ENCODE measurements around the gene ICOS. TPM values are rescaled to one million over a fixed set of nuclear protein-coding genes. Genes with fewer than 3 reads are reported as not detected.

The ICOS gene
- total and polyA plus RNA-seq, 5 donors from 2014 or later, result 33.0 to 195 (median 40.0) TPM

DNA sequence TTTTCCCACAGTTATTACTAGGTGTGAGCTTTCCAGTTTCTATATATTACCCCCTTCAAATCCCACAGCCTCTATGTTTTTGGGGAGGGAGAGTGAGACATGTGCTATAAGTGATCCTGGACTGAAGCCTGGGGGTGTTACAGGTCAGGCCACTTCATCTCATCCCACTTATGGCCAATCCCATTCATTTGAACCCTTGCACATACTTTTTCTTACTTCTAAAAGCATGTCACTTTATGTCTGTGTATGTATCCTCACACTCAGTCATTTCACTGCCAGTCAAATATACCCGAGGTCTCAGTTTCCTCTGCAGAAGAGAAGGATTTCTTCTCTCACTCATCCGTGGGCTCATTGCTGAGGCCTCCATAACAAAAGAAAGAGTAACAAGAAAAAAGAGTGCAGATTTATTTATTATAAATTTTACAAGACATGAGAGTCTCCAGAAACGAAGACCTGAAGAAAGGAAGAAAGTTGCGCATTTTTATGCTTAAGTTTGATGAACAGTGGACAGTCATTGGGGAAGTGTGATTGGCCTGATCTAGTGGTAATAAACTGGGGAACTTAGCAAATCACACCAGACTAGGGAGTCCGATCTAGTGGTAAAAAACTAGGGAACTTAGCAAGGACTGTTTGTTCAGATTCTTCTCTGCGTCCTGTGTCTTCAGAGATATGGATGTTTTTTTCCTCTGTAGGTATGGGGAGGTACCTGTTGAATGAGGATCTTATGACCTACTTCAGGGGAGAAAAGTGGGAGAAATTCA, 52.1 kb downstream of the ICOS start:
- Mint-ChIP-seq H3K36me3 (no peaks in the 10 kb centered on the region), H3K4me3 (peak overlapping the region in 3 of 4 donors; percentile 10 to 80 (median 29))
- H3K27me3 ChIP-seq (ENCODE audit: control insufficient read depth, insufficient read depth, low read length), result no peaks in the 10 kb centered on the region

DNA sequence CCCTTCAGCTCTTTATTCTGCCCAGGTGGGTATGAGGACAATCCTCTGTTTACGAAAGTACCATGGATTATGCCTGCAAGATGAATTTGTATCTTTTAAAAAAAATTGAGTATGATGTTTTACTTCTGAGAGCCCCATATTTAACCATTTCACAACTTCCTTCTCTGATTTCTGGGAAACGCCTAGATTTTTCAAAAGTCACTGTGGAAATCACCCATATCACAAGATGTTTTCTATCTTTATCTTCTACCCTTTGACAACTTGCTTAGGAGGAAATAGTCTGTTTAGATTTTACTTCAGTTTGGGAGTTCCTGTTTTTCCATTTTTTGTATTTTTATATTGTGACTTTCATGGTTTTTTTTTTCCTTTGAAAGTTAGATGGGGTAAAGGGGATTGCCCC, 53.0 kb downstream of the ICOS start:
- Mint-ChIP-seq H3K4me3 (peak overlapping the region; percentile 3 to 29 (median 20)), H3K9me3 (no peaks in the 10 kb centered on the region), H3K27ac (peak overlapping the region in 1 of 3 donors; percentile 70), H3K27me3 (no peaks in the 10 kb centered on the region), H3K4me1 (peaks cover 17 to 39% (median 25%) of the 10 kb centered on the region in 4 donors), H3K36me3 (no peaks in the 10 kb centered on the region)
- H3K9me3 ChIP-seq (ENCODE audit: control insufficient read depth in 2 of 2, low read length in 2 of 2), result no peaks in the 10 kb centered on the region
- peak overlapping the region; percentile 27 for H3K4me3 ChIP-seq (ENCODE audit: low read depth, low read length)
- no peaks in the 10 kb centered on the region for H3K27me3 ChIP-seq (ENCODE audit: control insufficient read depth, insufficient read depth, low read length)
- no peaks in the 10 kb centered on the region for H3K36me3 ChIP-seq (ENCODE audit: control insufficient read depth, insufficient read depth, low read length)
- peak in 1 of 3 donors; percentile 55 for DNase-seq
- no peak overlapping the region for H3K27ac ChIP-seq (ENCODE audit: insufficient read depth, low read length, poor library complexity, severe bottlenecking)
- H3K4me1 ChIP-seq (ENCODE audit: control insufficient read depth, insufficient read depth, low read length, poor library complexity, severe bottlenecking), result peaks cover 47% of the 10 kb centered on the region
- ATAC-seq (ENCODE audit: low read depth in 2 of 2), result no peak

More for the DNA sequence above, 52.1 kb downstream of the ICOS start:
- Mint-ChIP-seq H3K27ac (peak overlapping the region in 2 of 3 donors; percentile 30 to 80), H3K4me1 (peaks cover 24 to 39% (median 30%) of the 10 kb centered on the region in 4 donors), H3K27me3 (no peaks in the 10 kb centered on the region), H3K9me3 (no peaks in the 10 kb centered on the region)
- Histone ChIP-seq H3K9me3 (ENCODE audit: control insufficient read depth in 2 of 2, low read length in 2 of 2) (no peaks in the 10 kb centered on the region), H3K27ac (ENCODE audit: insufficient read depth, low read length, poor library complexity, severe bottlenecking) (peak overlapping the region; percentile 77), H3K36me3 (ENCODE audit: control insufficient read depth, insufficient read depth, low read length) (no peaks in the 10 kb centered on the region), H3K4me3 (ENCODE audit: low read depth, low read length) (peak overlapping the region; percentile 70), H3K4me1 (ENCODE audit: control insufficient read depth, insufficient read depth, low read length, poor library complexity, severe bottlenecking) (peaks cover 42% of the 10 kb centered on the region)
- ATAC-seq (ENCODE audit: low read depth in 2 of 2) (no peak), DNase-seq (no peak)

DNA sequence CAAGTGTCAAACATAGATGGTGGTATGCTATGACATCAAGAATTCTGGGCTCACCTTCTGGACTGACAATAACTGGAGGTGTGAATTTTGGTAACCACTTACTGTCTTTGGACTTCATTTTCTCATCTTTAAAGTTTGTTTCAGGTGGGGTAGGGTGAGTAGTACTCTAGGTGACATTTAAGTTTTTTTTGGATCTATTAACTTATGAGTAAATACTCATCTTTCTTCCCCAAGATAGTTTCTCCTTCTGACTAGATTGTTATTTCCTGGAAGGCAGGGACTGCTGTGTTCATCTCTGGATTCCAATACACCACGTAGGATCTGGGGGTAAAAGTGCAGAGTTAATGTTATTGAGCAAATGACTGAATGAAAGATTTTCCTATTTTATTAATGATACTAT, 55.9 kb downstream of the ICOS start:
- Mint-ChIP-seq H3K27ac (no peak overlapping the region), H3K27me3 (no peaks in the 10 kb centered on the region), H3K36me3 (no peaks in the 10 kb centered on the region), H3K4me3 (no peak overlapping the region), H3K9me3 (no peaks in the 10 kb centered on the region), H3K4me1 (peaks cover 8 to 31% (median 29%) of the 10 kb centered on the region in 4 donors)
- DNase-seq (no peak), ATAC-seq (ENCODE audit: low read depth in 2 of 2) (no peak)
- H3K36me3 ChIP-seq (ENCODE audit: control insufficient read depth, insufficient read depth, low read length), result no peaks in the 10 kb centered on the region
- no peaks in the 10 kb centered on the region for H3K27me3 ChIP-seq (ENCODE audit: control insufficient read depth, insufficient read depth, low read length)
- H3K4me3 ChIP-seq (ENCODE audit: low read depth, low read length), result peak overlapping the region; percentile 72
- peak overlapping the region; percentile 77 for H3K27ac ChIP-seq (ENCODE audit: insufficient read depth, low read length, poor library complexity, severe bottlenecking)
- peaks cover 45% of the 10 kb centered on the region for H3K4me1 ChIP-seq (ENCODE audit: control insufficient read depth, insufficient read depth, low read length, poor library complexity, severe bottlenecking)
- H3K9me3 ChIP-seq (ENCODE audit: control insufficient read depth in 2 of 2, low read length in 2 of 2), result no peaks in the 10 kb centered on the region

DNA sequence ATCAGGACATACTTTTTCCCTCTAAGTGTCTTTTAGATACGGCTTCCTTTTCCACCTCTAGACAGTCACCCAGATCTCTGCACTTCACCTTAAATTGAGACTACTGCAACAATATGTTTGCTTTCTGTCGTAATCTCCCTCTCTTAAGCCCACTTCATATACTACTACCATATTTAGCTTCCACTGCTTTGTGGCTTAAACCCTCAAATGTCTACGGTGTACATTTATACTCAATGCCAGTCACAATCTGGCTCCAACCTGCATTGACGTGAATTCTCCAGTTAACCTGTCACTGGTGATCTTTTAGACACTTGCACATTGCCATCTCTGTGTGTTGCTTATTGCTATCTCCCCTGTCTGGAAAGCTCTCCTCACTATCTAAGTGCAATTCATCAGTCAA, 56.4 kb downstream of the ICOS start:
- H3K4me1 ChIP-seq (ENCODE audit: control insufficient read depth, insufficient read depth, low read length, poor library complexity, severe bottlenecking), result peaks cover 44% of the 10 kb centered on the region
- no peaks in the 10 kb centered on the region for H3K27me3 ChIP-seq (ENCODE audit: control insufficient read depth, insufficient read depth, low read length)
- peak overlapping the region; percentile 77 for H3K27ac ChIP-seq (ENCODE audit: insufficient read depth, low read length, poor library complexity, severe bottlenecking)
- peak; percentile 29 to 35 for ATAC-seq (ENCODE audit: low read depth in 2 of 2)
- Mint-ChIP-seq H3K36me3 (no peaks in the 10 kb centered on the region), H3K9me3 (no peaks in the 10 kb centered on the region), H3K27ac (no peak overlapping the region), H3K4me1 (peaks cover 8 to 31% (median 30%) of the 10 kb centered on the region in 4 donors), H3K27me3 (no peaks in the 10 kb centered on the region), H3K4me3 (no peak overlapping the region)
- H3K36me3 ChIP-seq (ENCODE audit: control insufficient read depth, insufficient read depth, low read length), result no peaks in the 10 kb centered on the region
- DNase-seq, result peak in 1 of 3 donors; percentile 20
- peak overlapping the region; percentile 72 for H3K4me3 ChIP-seq (ENCODE audit: low read depth, low read length)
- no peaks in the 10 kb centered on the region for H3K9me3 ChIP-seq (ENCODE audit: control insufficient read depth in 2 of 2, low read length in 2 of 2)

DNA sequence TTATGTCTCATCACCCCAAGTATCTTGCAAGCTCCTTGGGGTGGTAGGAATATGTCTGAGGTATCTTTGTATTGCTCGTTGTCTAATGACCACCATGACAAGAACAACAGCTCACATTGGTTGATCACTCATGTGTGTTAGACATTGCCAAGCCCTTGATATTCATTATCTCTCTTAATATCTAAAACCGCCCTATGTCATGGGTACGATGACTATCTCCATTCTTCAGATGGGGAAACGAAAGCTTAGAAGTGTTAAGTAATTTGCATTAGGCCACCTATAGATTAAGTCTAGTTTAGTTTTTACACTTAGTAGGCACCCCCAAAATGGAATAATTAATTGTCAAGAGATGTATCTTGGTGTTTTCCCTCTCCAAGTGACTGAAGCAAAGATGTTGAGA, 57.0 kb downstream of the ICOS start:
- Histone ChIP-seq H3K36me3 (ENCODE audit: control insufficient read depth, insufficient read depth, low read length) (no peaks in the 10 kb centered on the region), H3K4me3 (ENCODE audit: low read depth, low read length) (peak overlapping the region; percentile 72), H3K27me3 (ENCODE audit: control insufficient read depth, insufficient read depth, low read length) (no peaks in the 10 kb centered on the region), H3K4me1 (ENCODE audit: control insufficient read depth, insufficient read depth, low read length, poor library complexity, severe bottlenecking) (peaks cover 45% of the 10 kb centered on the region), H3K27ac (ENCODE audit: insufficient read depth, low read length, poor library complexity, severe bottlenecking) (peak overlapping the region; percentile 77), H3K9me3 (ENCODE audit: control insufficient read depth in 2 of 2, low read length in 2 of 2) (no peaks in the 10 kb centered on the region)
- no peak overlapping the region for H3K27ac Mint-ChIP-seq
- no peaks in the 10 kb centered on the region for H3K27me3 Mint-ChIP-seq
- peak; percentile 51 to 76 for ATAC-seq (ENCODE audit: low read depth in 2 of 2)
- no peaks in the 10 kb centered on the region for H3K36me3 Mint-ChIP-seq
- H3K4me1 Mint-ChIP-seq, result peaks cover 12 to 33% (median 31%) of the 10 kb centered on the region in 4 donors
- no peak overlapping the region for H3K4me3 Mint-ChIP-seq
- peak in 2 of 3 donors; percentile 42 to 63 for DNase-seq
- no peaks in the 10 kb centered on the region for H3K9me3 Mint-ChIP-seq

DNA sequence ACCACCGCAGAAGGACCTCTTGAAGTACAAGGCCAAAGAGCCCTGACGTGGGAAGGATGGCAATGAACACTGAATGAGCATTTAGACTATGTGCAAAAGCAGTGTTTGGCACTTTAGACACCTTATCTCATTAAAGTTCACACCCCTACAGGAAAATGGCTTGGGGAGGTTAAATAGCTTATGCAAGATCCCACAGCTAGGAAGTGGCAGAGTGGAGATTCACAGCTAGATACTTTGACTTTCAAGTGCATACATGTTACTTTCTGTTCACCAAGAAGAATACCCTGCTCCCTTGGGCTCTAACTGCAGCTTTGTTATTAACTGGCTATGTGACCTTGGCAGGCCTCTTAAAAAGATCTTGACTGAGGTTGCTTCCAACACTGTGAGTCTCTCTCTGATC, 58.2 kb downstream of the ICOS start:
- ATAC-seq (ENCODE audit: low read depth in 2 of 2) (no peak), DNase-seq (no peak)
- H3K9me3 ChIP-seq (ENCODE audit: control insufficient read depth in 2 of 2, low read length in 2 of 2), result no peaks in the 10 kb centered on the region
- H3K4me3 ChIP-seq (ENCODE audit: low read depth, low read length), result peak overlapping the region; percentile 14
- Mint-ChIP-seq H3K36me3 (no peaks in the 10 kb centered on the region), H3K27ac (no peak overlapping the region), H3K27me3 (no peaks in the 10 kb centered on the region), H3K4me3 (no peak overlapping the region), H3K4me1 (peaks cover 18 to 37% (median 33%) of the 10 kb centered on the region in 4 donors), H3K9me3 (no peaks in the 10 kb centered on the region)
- H3K27me3 ChIP-seq (ENCODE audit: control insufficient read depth, insufficient read depth, low read length), result no peaks in the 10 kb centered on the region
- no peak overlapping the region for H3K27ac ChIP-seq (ENCODE audit: insufficient read depth, low read length, poor library complexity, severe bottlenecking)
- no peaks in the 10 kb centered on the region for H3K36me3 ChIP-seq (ENCODE audit: control insufficient read depth, insufficient read depth, low read length)
- peaks cover 45% of the 10 kb centered on the region for H3K4me1 ChIP-seq (ENCODE audit: control insufficient read depth, insufficient read depth, low read length, poor library complexity, severe bottlenecking)

DNA sequence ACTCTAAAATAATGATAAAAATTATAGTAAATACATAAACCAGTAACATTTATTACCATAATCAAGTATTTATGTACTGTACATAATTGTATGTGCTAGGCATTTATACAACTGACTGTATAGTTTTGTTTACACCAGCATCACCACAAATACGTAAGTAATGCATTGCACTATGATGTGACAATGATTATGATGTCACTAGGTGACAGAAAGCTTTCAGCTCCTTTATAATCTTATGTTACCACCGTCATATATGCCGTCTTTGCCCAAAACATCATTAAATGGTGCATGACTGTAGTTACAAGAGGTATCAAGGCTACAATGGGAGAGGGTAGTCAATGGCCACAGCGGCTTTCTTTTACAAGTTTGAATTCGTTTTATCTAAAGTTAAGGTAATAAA, 60.1 kb downstream of the ICOS start:
- ATAC-seq (ENCODE audit: low read depth in 2 of 2), result no peak
- H3K4me3 Mint-ChIP-seq, result peak overlapping the region in 1 of 4 donors; percentile 3
- H3K36me3 Mint-ChIP-seq, result no peaks in the 10 kb centered on the region
- peaks cover 0 to 3% (median 0%) of the 10 kb centered on the region in 7 donors for H3K9me3 Mint-ChIP-seq
- Histone ChIP-seq H3K36me3 (ENCODE audit: control insufficient read depth, insufficient read depth, low read length) (no peaks in the 10 kb centered on the region), H3K27me3 (ENCODE audit: control insufficient read depth, insufficient read depth, low read length) (no peaks in the 10 kb centered on the region), H3K9me3 (ENCODE audit: control insufficient read depth in 2 of 2, low read length in 2 of 2) (no peaks in the 10 kb centered on the region), H3K27ac (ENCODE audit: insufficient read depth, low read length, poor library complexity, severe bottlenecking) (peak overlapping the region; percentile 50), H3K4me1 (ENCODE audit: control insufficient read depth, insufficient read depth, low read length, poor library complexity, severe bottlenecking) (peaks cover 65% of the 10 kb centered on the region), H3K4me3 (ENCODE audit: low read depth, low read length) (peak overlapping the region; percentile 32)
- peaks cover 29 to 53% (median 48%) of the 10 kb centered on the region in 4 donors for H3K4me1 Mint-ChIP-seq
- H3K27ac Mint-ChIP-seq, result peak overlapping the region in 1 of 3 donors; percentile 5
- no peaks in the 10 kb centered on the region for H3K27me3 Mint-ChIP-seq
- no peak for DNase-seq
